GM18508 (cell line): Measurements from ENCODE around the gene CHRNG.

ENCODE experiments used
- ATAC-seq: cut with Tn5 transposase; IDR thresholded peaks from one replicate; pipeline ENCODE4 v1.9.1; 2021; ENCODE audit warnings: moderate number of reproducible peaks; ENCODE audit not compliant: insufficient read depth, unreplicated experiment

Gene CHRNG

GRCh38 chr2:232504438-232504837, 35.1 kb upstream of the CHRNG start:
- no peak for ATAC-seq

GRCh38 chr2:232505856-232506255, 33.6 kb upstream of the CHRNG start:
- no peak for ATAC-seq

GRCh38 chr2:232506709-232507108, 32.8 kb upstream of the CHRNG start:
- ATAC-seq = no peak

- no peak for ATAC-seq
These were observed 31.2 kb upstream of the CHRNG start for GRCh38 chr2:232508251-232508650.

- no peak for ATAC-seq
These were observed 28.1 kb upstream of the CHRNG start for GRCh38 chr2:232511336-232511890.

GRCh38 chr2:232512602-232513001, 26.9 kb upstream of the CHRNG start:
- no peak for ATAC-seq

GRCh38 chr2:232513353-232513752, 26.1 kb upstream of the CHRNG start:
- no peak for ATAC-seq

GRCh38 chr2:232515639-232516038, 23.9 kb upstream of the CHRNG start:
- no peak for ATAC-seq

GRCh38 chr2:232516551-232516950, 22.9 kb upstream of the CHRNG start:
- ATAC-seq = no peak

GRCh38 chr2:232518844-232519243, 20.6 kb upstream of the CHRNG start:
- no peak for ATAC-seq

GRCh38 chr2:232519581-232520438, 19.7 kb upstream of the CHRNG start, which contains the start of gene PRSS56:
TSS of gene PRSS56 (plus strand) at chr2:232520388. CDS start at chr2:232520599, 211 bp downstream.
- no peak for ATAC-seq

GRCh38 chr2:232520489-232520888, 19.0 kb upstream of the CHRNG start:
- no peak for ATAC-seq

- ATAC-seq = no peak
These were observed 18.4 kb upstream of the CHRNG start for GRCh38 chr2:232521098-232521497.

GRCh38 chr2:232521959-232522622, 17.4 kb upstream of the CHRNG start:
- ATAC-seq = no peak

GRCh38 chr2:232522623-232523401, 16.7 kb upstream of the CHRNG start:
- no peak for ATAC-seq

- no peak for ATAC-seq
These were observed 16.1 kb upstream of the CHRNG start for GRCh38 chr2:232523402-232523681.

- no peak for ATAC-seq
These were observed 15.6 kb upstream of the CHRNG start for GRCh38 chr2:232523682-232524597.

GRCh38 chr2:232524771-232525170, 14.7 kb upstream of the CHRNG start:
- no peak for ATAC-seq

GRCh38 chr2:232525199-232525598, 14.3 kb upstream of the CHRNG start:
- ATAC-seq = no peak
